Keratinocyte (primary cell): ENCODE measurements around the gene CEP43. TPM values are rescaled to one million over a fixed set of nuclear protein-coding genes. Genes with fewer than 3 reads are reported as not detected.

Experiments
- DNase-seq: peaks from one replicate; pipeline ENCODE4 v3.0.0-alpha.2; 2011; ENCODE audit warnings: low read depth, missing footprints, low spot score
- FAIRE-seq: peaks from 2 replicates; lab custom pipeline; 2011; peaks lifted over from hg19 to GRCh38; lab: Jason Lieb, UNC
- H2AFZ ChIP-seq: 2 replicates; pipeline ENCODE4 v1.6.0; 2012; ENCODE audit warnings: low read length, control low read depth, inconsistent platforms; ENCODE audit not compliant: control insufficient read depth
- H3K27ac ChIP-seq: 2 replicates; pipeline ENCODE4 v1.5.1; 2011; ENCODE audit warnings: low read length; ENCODE audit not compliant: control insufficient read depth, insufficient read depth
- H3K27me3 ChIP-seq: 3 replicates; pipeline ENCODE4 v1.6.0; 2011; ENCODE audit warnings: low read length; ENCODE audit not compliant: control insufficient read depth, insufficient read depth; ENCODE audit errors: extremely low read depth
- H3K36me3 ChIP-seq, 2 experiments: 2 replicates in 1 of 2; 3 replicates in 1 of 2; pipeline ENCODE4 v1.5.1; 2011; ENCODE audit warnings: low read length in 2 of 2, mild to moderate bottlenecking in 1 of 2; ENCODE audit not compliant: control insufficient read depth in 2 of 2, insufficient read depth in 2 of 2; ENCODE audit errors: extremely low read depth in 1 of 2
- H3K4me1 ChIP-seq: 3 replicates; pipeline ENCODE4 v1.5.1; 2011; ENCODE audit warnings: low read length; ENCODE audit not compliant: control insufficient read depth, insufficient read depth; ENCODE audit errors: extremely low read depth
- H3K4me2 ChIP-seq: 3 replicates; pipeline ENCODE4 v1.6.0; 2011; ENCODE audit warnings: low read depth, low read length; ENCODE audit not compliant: control insufficient read depth, insufficient read depth; ENCODE audit errors: extremely low read depth
- H3K4me3 ChIP-seq, 3 experiments: fragments of 200-600 bp in 1 of 3; sonication (generic) in 1 of 3; 2 replicates in 2 of 3; 3 replicates in 1 of 3; pipeline ENCODE4 v1.5.1; 2011 to 2016; ENCODE audit warnings: low read length in 3 of 3, mild to moderate bottlenecking in 3 of 3, control low read depth in 2 of 3, inconsistent platforms in 1 of 3, low read depth in 1 of 3, mixed read lengths in 1 of 3, mixed run types in 1 of 3, moderate library complexity in 1 of 3; ENCODE audit not compliant: control insufficient read depth in 2 of 3, insufficient read depth in 2 of 3; ENCODE audit errors: extremely low read depth in 1 of 3
- H3K79me2 ChIP-seq: 2 replicates; pipeline ENCODE4 v1.6.0; 2012; ENCODE audit warnings: low read length; ENCODE audit not compliant: control insufficient read depth, insufficient read depth
- H3K9ac ChIP-seq: 3 replicates; pipeline ENCODE4 v1.6.0; 2011; ENCODE audit warnings: low read length; ENCODE audit not compliant: control insufficient read depth, insufficient read depth; ENCODE audit errors: extremely low read depth
- H3K9me1 ChIP-seq: 3 replicates; pipeline ENCODE4 v1.6.0; 2011; ENCODE audit warnings: low read length; ENCODE audit not compliant: control insufficient read depth, insufficient read depth; ENCODE audit errors: extremely low read depth
- H3K9me3 ChIP-seq: 2 replicates; pipeline ENCODE4 v1.5.1; 2012; ENCODE audit warnings: low read depth, low read length; ENCODE audit not compliant: control insufficient read depth
- H4K20me1 ChIP-seq: 3 replicates; pipeline ENCODE4 v1.6.0; 2011; ENCODE audit warnings: low read length; ENCODE audit not compliant: control insufficient read depth, insufficient read depth; ENCODE audit errors: extremely low read depth
- EZH2 ChIP-seq: IDR thresholded peaks from one replicate; pipeline ENCODE4 v1.6.1; 2012; ENCODE audit warnings: inconsistent platforms, mild to moderate bottlenecking, low read length, moderate library complexity
- dilution Hi-C: fragments of 300-500 bp; cut with MboI; formaldehyde crosslinking; loops from one replicate; pipeline ENCODE4 v1.7.0; 2020; ENCODE audit warnings: low sequenced_read_pairs; ENCODE audit not compliant: extremely low pct_ligation_motif_present
- polyA plus RNA-seq, 5 experiments: library from polyadenylated mRNA; depleted of rRNA in 3 of 5; stranded (reverse) in 3 of 5; stranded (forward) in 1 of 5; unstranded in 1 of 5; fragments of >200 nt; gene quantifications; 1 replicate in 1 of 5; 2 replicates in 3 of 5; 3 replicates in 1 of 5; pipeline versions ENCODE4 v1.2.1 to v1.2.3, GENCODE V29; 2011 to 2012; ENCODE audit warnings: missing spikeins in 2 of 5, low read depth in 1 of 5, low replicate concordance in 1 of 5
- TF ChIP-seq, protein P1 (sequence below), 3 experiments: IDR thresholded peaks in 1 of 3; conservative IDR thresholded peaks in 1 of 3; optimal IDR thresholded peaks in 1 of 3; 2 replicates in 2 of 3; 3 replicates in 1 of 3; pipeline versions ENCODE3 to v1.5.1; 2011; ENCODE audit warnings: low read length in 3 of 3, mild to moderate bottlenecking in 3 of 3, moderate library complexity in 2 of 3, control low read depth in 1 of 3, inconsistent platforms in 1 of 3; ENCODE audit not compliant: insufficient read depth in 2 of 3; ENCODE audit errors: extremely low read depth in 1 of 3

Gene CEP43
- polyA plus RNA-seq, 1 donor (not counting 4 experiments of a cell fraction or from before 2014, with no cell fraction given) = 18.4 TPM

DNA sequence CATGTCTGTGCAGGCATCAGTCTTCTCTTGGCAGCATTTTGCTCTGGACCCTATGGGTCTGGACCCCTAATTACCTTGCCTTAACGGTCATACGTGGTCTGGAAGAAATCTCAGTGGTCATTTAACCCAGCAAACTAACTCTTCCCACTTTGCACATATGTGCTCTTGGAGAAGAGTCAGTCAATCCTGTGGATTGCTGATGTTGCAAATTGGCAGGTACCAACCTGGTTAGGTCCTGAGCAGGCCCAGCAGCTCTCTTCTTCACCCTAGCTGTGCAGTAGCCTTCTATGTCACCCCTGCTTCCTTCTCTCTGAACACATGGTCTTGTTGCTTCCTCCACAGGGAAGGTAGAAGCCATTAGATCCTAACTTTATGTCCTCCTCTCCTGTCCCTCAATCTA lies 1.6 kb downstream of the CEP43 start:
- Histone ChIP-seq H3K4me1 (peaks cover 10% of the 10 kb centered on the region), H3K27me3 (no peaks in the 10 kb centered on the region), H3K9me3 (no peaks in the 10 kb centered on the region), H3K4me3 (no peak overlapping the region), H2AFZ (no peak overlapping the region), H3K79me2 (peaks cover 40% of the 10 kb centered on the region), H3K9me1 (no peaks in the 10 kb centered on the region), H3K4me2 (peak overlapping the region; percentile 86), H3K27ac (no peak overlapping the region), H3K36me3 (peaks cover 1 to 2% of the 10 kb centered on the region in 2 experiments), H4K20me1 (no peaks in the 10 kb centered on the region), H3K9ac (no peak overlapping the region)
- TF ChIP-seq, protein P1, sequence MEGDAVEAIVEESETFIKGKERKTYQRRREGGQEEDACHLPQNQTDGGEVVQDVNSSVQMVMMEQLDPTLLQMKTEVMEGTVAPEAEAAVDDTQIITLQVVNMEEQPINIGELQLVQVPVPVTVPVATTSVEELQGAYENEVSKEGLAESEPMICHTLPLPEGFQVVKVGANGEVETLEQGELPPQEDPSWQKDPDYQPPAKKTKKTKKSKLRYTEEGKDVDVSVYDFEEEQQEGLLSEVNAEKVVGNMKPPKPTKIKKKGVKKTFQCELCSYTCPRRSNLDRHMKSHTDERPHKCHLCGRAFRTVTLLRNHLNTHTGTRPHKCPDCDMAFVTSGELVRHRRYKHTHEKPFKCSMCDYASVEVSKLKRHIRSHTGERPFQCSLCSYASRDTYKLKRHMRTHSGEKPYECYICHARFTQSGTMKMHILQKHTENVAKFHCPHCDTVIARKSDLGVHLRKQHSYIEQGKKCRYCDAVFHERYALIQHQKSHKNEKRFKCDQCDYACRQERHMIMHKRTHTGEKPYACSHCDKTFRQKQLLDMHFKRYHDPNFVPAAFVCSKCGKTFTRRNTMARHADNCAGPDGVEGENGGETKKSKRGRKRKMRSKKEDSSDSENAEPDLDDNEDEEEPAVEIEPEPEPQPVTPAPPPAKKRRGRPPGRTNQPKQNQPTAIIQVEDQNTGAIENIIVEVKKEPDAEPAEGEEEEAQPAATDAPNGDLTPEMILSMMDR (optimal IDR thresholded peaks at IDR 0.05 in 1 of 3, IDR thresholded peaks at IDR 0.05 in 1 of 3, conservative IDR thresholded peaks at IDR 0.05 in 1 of 3; ENCODE audit: extremely low read depth in 1 of 3, insufficient read depth in 2 of 3, low read length in 3 of 3) = no peak
- TF ChIP-seq EZH2 = no peak
- DNase-seq (no peak), FAIRE-seq (no peak)
- dilution Hi-C loops = no loop called here

DNA sequence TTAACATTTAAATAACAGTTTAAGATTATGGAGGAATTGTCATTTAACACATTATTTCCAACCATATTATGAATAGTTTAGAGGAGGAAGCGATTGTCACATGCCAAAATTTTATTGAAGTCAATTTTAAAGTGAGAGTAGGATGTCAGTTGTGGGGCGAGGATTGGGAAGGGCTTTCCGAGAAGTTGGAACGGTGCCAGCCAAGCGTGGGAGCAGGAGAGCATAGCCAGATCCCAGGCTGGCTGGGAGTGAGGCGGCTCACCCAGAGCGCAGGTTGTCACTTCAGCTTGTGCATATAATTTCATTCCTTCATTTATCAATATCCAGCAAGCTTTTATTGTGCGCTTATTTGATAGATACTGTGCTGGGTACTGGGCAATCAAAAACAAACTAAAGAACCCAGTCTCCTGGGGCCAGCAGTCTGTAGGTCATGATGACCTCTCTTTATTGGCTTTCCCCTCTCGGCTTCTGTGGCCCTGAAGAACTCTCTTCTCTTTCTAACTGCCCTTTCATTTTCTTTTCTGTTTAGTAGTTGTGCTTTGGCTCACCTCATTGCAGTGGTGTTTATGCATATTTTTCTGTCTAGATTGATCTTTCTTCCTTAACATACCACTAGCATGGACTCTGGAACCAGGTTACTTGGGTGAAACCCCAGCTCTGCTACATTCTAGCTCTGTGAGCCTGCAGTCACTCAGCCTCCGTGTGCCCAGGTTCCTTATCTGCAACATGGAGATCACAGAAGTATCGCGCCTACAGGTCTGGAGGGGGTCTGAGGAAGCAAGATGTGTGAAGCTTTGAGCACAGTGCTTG lies 6.4 kb downstream of the CEP43 start:
- TF ChIP-seq, protein P1 (optimal IDR thresholded peaks at IDR 0.05 in 1 of 3, IDR thresholded peaks at IDR 0.05 in 1 of 3, conservative IDR thresholded peaks at IDR 0.05 in 1 of 3; ENCODE audit: extremely low read depth in 1 of 3, insufficient read depth in 2 of 3, low read length in 3 of 3) = no peak
- no peak for TF ChIP-seq EZH2
- Histone ChIP-seq H3K4me1 (peaks cover 6% of the 10 kb centered on the region), H2AFZ (no peak overlapping the region), H4K20me1 (no peaks in the 10 kb centered on the region), H3K27me3 (no peaks in the 10 kb centered on the region), H3K9me3 (no peaks in the 10 kb centered on the region), H3K9me1 (no peaks in the 10 kb centered on the region), H3K79me2 (peaks cover 11% of the 10 kb centered on the region), H3K4me2 (no peak overlapping the region), H3K9ac (no peak overlapping the region), H3K4me3 (no peak overlapping the region), H3K27ac (no peak overlapping the region), H3K36me3 (peaks cover 6 to 8% of the 10 kb centered on the region in 2 experiments)
- DNase-seq = no peak
- dilution Hi-C loops = no loop called here
- FAIRE-seq = no peak
